Endothelial cell of umbilical vein (primary cell): ENCODE measurements around the gene EIF5AL1. TPM values are rescaled to one million over a fixed set of nuclear protein-coding genes. Genes with fewer than 3 reads are reported as not detected.

ENCODE experiments used
- BruUV-seq: library from RNA; stranded (reverse); fragments of 400-500 nt; replicated peaks from 2 replicates; lab custom pipeline; 2021; lab: Mats Ljungman, UMichigan
- CTCF ChIA-PET: fragments of 300-600, 350-600 bp; sonication (Branson Sonifier 250); formaldehyde crosslinking; loops from one replicate; lab custom pipeline; 2021; ENCODE audit warnings: antibody characterized with exemption, inconsistent platforms; lab: Charles Lee
- POLR2A ChIA-PET: fragments of 300-600, 350-600 bp; sonication (Branson Sonifier 250); formaldehyde crosslinking; loops from one replicate; lab custom pipeline; 2021; ENCODE audit warnings: antibody characterized with exemption, inconsistent platforms; lab: Charles Lee
- DNase-seq: peaks from one replicate; pipeline ENCODE4 v3.0.0-alpha.2; 2011; ENCODE audit warnings: low read depth, low spot score
- FAIRE-seq: peaks from 2 replicates; lab custom pipeline; 2011; peaks lifted over from hg19 to GRCh38; lab: Jason Lieb, UNC
- H2AFZ ChIP-seq: 2 replicates; pipeline ENCODE4 v1.6.0; 2012; ENCODE audit warnings: low read depth, low read length, control low read depth, inconsistent platforms
- H3K27ac ChIP-seq: 2 replicates; pipeline ENCODE4 v1.5.1; 2011; ENCODE audit warnings: low read depth, mild to moderate bottlenecking, control low read depth, low read length, moderate library complexity; ENCODE audit not compliant: insufficient read depth
- H3K27me3 ChIP-seq, 2 experiments: 2 replicates each; pipeline versions ENCODE4 v1.6.0 to v1.6.1; 2011; ENCODE audit warnings: low read length in 2 of 2, mixed read lengths in 1 of 2; ENCODE audit not compliant: control insufficient read depth in 2 of 2, insufficient read depth in 2 of 2
- H3K36me3 ChIP-seq, 2 experiments: 2 replicates in 1 of 2; 3 replicates in 1 of 2; pipeline ENCODE4 v1.5.1; 2011; ENCODE audit warnings: low read length in 2 of 2, mild to moderate bottlenecking in 1 of 2, moderate library complexity in 1 of 2; ENCODE audit not compliant: control insufficient read depth in 2 of 2, insufficient read depth in 2 of 2; ENCODE audit errors: extremely low read depth in 1 of 2
- H3K4me1 ChIP-seq: 3 replicates; pipeline ENCODE4 v1.5.1; 2011; ENCODE audit warnings: mild to moderate bottlenecking, low read length; ENCODE audit not compliant: control insufficient read depth, insufficient read depth; ENCODE audit errors: extremely low read depth
- H3K4me2 ChIP-seq: 2 replicates; pipeline ENCODE4 v1.6.1; 2011; ENCODE audit warnings: low read length, control low read depth, mixed read lengths; ENCODE audit not compliant: insufficient read depth
- H3K4me3 ChIP-seq, 3 experiments: fragments of 200-600 bp in 1 of 3; sonication (generic), shearing (Covaris generic) in 1 of 3; replicated peaks in 1 of 3; 2 replicates each; pipeline ENCODE4 v1.5.1; 2011 to 2016; ENCODE audit warnings: control low read depth in 3 of 3, low read length in 3 of 3, mild to moderate bottlenecking in 2 of 3, inconsistent platforms in 1 of 3, low read depth in 1 of 3, moderate library complexity in 1 of 3; ENCODE audit not compliant: insufficient read depth in 1 of 3
- H3K79me2 ChIP-seq: 2 replicates; pipeline ENCODE4 v1.6.0; 2012; ENCODE audit warnings: low read length, inconsistent platforms; ENCODE audit not compliant: control insufficient read depth, insufficient read depth
- H3K9ac ChIP-seq: replicated peaks from 2 replicates; pipeline ENCODE3; 2011; ENCODE audit warnings: low read length, control low read depth; ENCODE audit not compliant: insufficient read depth; ENCODE audit errors: extremely low read depth
- H3K9me1 ChIP-seq: replicated peaks from 3 replicates; pipeline ENCODE4 v1.6.0; 2011; ENCODE audit warnings: mild to moderate bottlenecking, low read length; ENCODE audit not compliant: control insufficient read depth, insufficient read depth; ENCODE audit errors: extremely low read depth
- H3K9me3 ChIP-seq: replicated peaks from 2 replicates; pipeline ENCODE4 v1.5.1; 2012; ENCODE audit warnings: low read length, inconsistent platforms; ENCODE audit not compliant: control insufficient read depth, insufficient read depth
- H4K20me1 ChIP-seq: replicated peaks from 2 replicates; pipeline ENCODE3; 2011; ENCODE audit warnings: mild to moderate bottlenecking, low read length; ENCODE audit not compliant: control insufficient read depth, insufficient read depth; ENCODE audit errors: extremely low read depth
- CTCF ChIP-seq, 2 donors: IDR thresholded peaks; 1 replicate in 1 of 2; 2 replicates in 1 of 2; pipeline ENCODE4 v1.5.1; 2011; ENCODE audit warnings: low read length in 2 of 2, mild to moderate bottlenecking in 2 of 2, moderate library complexity in 2 of 2, control low read depth in 1 of 2, inconsistent platforms in 1 of 2, low read depth in 1 of 2; ENCODE audit not compliant: insufficient read depth in 1 of 2; ENCODE audit errors: extremely low read depth in 1 of 2
- FOS ChIP-seq: IDR thresholded peaks from 2 replicates; pipeline ENCODE4 v1.6.1; 2011; ENCODE audit warnings: mild to moderate bottlenecking, low read length, moderate library complexity, borderline replicate concordance; ENCODE audit not compliant: insufficient read depth
- GATA2 ChIP-seq: IDR thresholded peaks from 2 replicates; pipeline ENCODE4 v1.7.0; 2011; ENCODE audit warnings: low read depth, mild to moderate bottlenecking, moderate library complexity, mixed read lengths, low read length; ENCODE audit not compliant: insufficient read length, insufficient read depth
- JUN ChIP-seq: IDR thresholded peaks from 2 replicates; pipeline ENCODE4 v1.6.1; 2011; ENCODE audit warnings: borderline replicate concordance, low read depth; ENCODE audit not compliant: insufficient read length, insufficient read depth
- MYC ChIP-seq: IDR thresholded peaks from one replicate; pipeline ENCODE4 v1.6.1; 2011; ENCODE audit warnings: mild to moderate bottlenecking, low read depth, low read length
- POLR2AphosphoS5 ChIP-seq: IDR thresholded peaks from 2 replicates; pipeline ENCODE4 v1.6.1; 2012; ENCODE audit warnings: low read depth, mild to moderate bottlenecking, control low read depth, low read length, moderate library complexity; ENCODE audit not compliant: insufficient read depth
- dilution Hi-C: fragments of 300-500 bp; cut with MboI; formaldehyde crosslinking; loops from one replicate; pipeline ENCODE4 v1.15.0; 2019; ENCODE audit warnings: low sequenced_read_pairs; ENCODE audit not compliant: extremely low pct_ligation_motif_present
- intact Hi-C: fragments of 100-400 bp; cut with micrococcal nuclease; formaldehyde crosslinking; loops from one replicate; pipeline ENCODE4 v1.10.0; 2022
- polyA plus RNA-seq, 4 experiments: library from polyadenylated mRNA; depleted of rRNA in 3 of 4; stranded (reverse) in 3 of 4; unstranded in 1 of 4; fragments of >200 nt; gene quantifications; 2 replicates each; pipeline versions ENCODE4 v1.2.1 to v1.2.3, GENCODE V29; 2011 to 2012; ENCODE audit warnings: missing spikeins in 1 of 4
- total RNA-seq: library from RNA; stranded (reverse); gene quantifications from 2 replicates; pipeline ENCODE4 v1.2.3, GENCODE V29; 2021

The EIF5AL1 gene
- total and polyA plus RNA-seq, 2 donors (not counting 3 experiments of a cell fraction or from before 2014, with no cell fraction given), result 0.29 to 1.0 TPM

GRCh38 chr10:79483948-79484347 lies 28.4 kb upstream of the EIF5AL1 start:
- intact Hi-C loops, result no loop called here
- no peak overlapping the region for H3K27ac ChIP-seq
- H3K9me1 ChIP-seq, result no peaks in the 10 kb centered on the region
- H3K4me3 ChIP-seq, result no peak overlapping the region
- no peak overlapping the region for H2AFZ ChIP-seq
- BruUV-seq, result no TSS peak
- H4K20me1 ChIP-seq, result no peaks in the 10 kb centered on the region
- FAIRE-seq (no peak), DNase-seq (no peak)
- no peaks in the 10 kb centered on the region for H3K9me3 ChIP-seq
- H3K79me2 ChIP-seq, result no peaks in the 10 kb centered on the region
- ChIA-PET CTCF (interaction anchor here (10.8 kb wide), 1 partner anchor 111 kb away, joined by 252 read pairs; no protein-coding TSS in a partner anchor), POLR2A (no interaction called here)
- TF ChIP-seq CTCF (IDR thresholded peaks at IDR 0.05; ENCODE audit: extremely low read depth in 1 of 2, insufficient read depth in 1 of 2, low read depth in 1 of 2, low read length in 2 of 2), result no peak
- TF ChIP-seq GATA2, result no peak
- TF ChIP-seq MYC, result no peak
- no peak for TF ChIP-seq POLR2AphosphoS5
- no peak for TF ChIP-seq FOS
- no peak for TF ChIP-seq JUN
- H3K9ac ChIP-seq, result no peak overlapping the region
- no peaks in the 10 kb centered on the region for H3K4me1 ChIP-seq
- dilution Hi-C loops, result no loop called here
- no peak overlapping the region for H3K4me2 ChIP-seq
- no peaks in the 10 kb centered on the region for H3K36me3 ChIP-seq
- H3K27me3 ChIP-seq, result peaks cover 3 to 6% of the 10 kb centered on the region in 2 experiments
